ENCODE measurements around the gene TMEM240.
"Not testable (repeated sequence)": the region's sequence is repeated elsewhere in the genome, so short reads cannot be mapped to it uniquely, and the experiment has no call there.

DNA sequence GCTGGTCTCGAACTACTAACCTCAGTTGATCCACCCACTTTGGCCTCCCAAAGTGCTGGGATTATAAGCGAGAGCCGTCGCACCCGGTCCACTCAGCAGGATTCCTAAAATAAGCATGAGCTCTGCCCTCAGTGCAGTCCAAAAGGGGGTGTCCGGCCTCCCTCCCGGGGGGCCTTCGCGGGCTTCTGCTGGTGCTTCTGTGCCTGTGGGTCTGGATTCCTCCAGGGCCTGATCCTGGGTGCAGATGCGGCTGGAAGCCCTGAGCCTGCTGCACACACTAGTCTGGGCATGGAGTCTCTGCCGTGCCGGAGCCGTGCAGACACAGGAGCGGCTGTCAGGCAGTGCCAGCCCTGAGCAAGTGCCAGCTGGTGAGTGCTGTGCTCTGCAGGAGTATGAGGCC is 23.5 kb downstream of the TMEM240 start:
- TF ChIP-seq, protein P1, sequence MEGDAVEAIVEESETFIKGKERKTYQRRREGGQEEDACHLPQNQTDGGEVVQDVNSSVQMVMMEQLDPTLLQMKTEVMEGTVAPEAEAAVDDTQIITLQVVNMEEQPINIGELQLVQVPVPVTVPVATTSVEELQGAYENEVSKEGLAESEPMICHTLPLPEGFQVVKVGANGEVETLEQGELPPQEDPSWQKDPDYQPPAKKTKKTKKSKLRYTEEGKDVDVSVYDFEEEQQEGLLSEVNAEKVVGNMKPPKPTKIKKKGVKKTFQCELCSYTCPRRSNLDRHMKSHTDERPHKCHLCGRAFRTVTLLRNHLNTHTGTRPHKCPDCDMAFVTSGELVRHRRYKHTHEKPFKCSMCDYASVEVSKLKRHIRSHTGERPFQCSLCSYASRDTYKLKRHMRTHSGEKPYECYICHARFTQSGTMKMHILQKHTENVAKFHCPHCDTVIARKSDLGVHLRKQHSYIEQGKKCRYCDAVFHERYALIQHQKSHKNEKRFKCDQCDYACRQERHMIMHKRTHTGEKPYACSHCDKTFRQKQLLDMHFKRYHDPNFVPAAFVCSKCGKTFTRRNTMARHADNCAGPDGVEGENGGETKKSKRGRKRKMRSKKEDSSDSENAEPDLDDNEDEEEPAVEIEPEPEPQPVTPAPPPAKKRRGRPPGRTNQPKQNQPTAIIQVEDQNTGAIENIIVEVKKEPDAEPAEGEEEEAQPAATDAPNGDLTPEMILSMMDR (IDR thresholded peaks at IDR 0.05): not testable (repeated sequence)
- TF ChIP-seq POLR2A (IDR thresholded peaks at IDR 0.05): not testable (repeated sequence)
